Epidermal melanocyte (primary cell): ENCODE results near the gene PSMD1.
"Not testable (repeated sequence)": the region's sequence is repeated elsewhere in the genome, so short reads cannot be mapped to it uniquely, and the experiment has no call there.

Experiments
- DNase-seq: peaks from one replicate; pipeline ENCODE4 v3.0.0; 2011; ENCODE audit warnings: low spot score; ENCODE audit not compliant: insufficient read length

Gene PSMD1

GRCh38 chr2:231185050-231185725 lies 128.5 kb downstream of the PSMD1 start:
- no peak for DNase-seq

GRCh38 chr2:231185886-231186285 lies 129.2 kb downstream of the PSMD1 start:
- DNase-seq = no peak

GRCh38 chr2:231186325-231186724 lies 129.7 kb downstream of the PSMD1 start:
- DNase-seq = no peak

- DNase-seq = no peak
These were observed 131.3 kb downstream of the PSMD1 start for GRCh38 chr2:231187736-231188505.

- DNase-seq = no peak
These were observed 132.0 kb downstream of the PSMD1 start for GRCh38 chr2:231188506-231189170.

- no peak for DNase-seq
These were observed 132.5 kb downstream of the PSMD1 start for GRCh38 chr2:231189171-231189530.

- DNase-seq = no peak
These were observed 133.2 kb downstream of the PSMD1 start for GRCh38 chr2:231189571-231190495.

GRCh38 chr2:231190531-231191197 lies 134.0 kb downstream of the PSMD1 start:
- DNase-seq = no peak

- peak; percentile 52 for DNase-seq
These were observed 135.5 kb downstream of the PSMD1 start for GRCh38 chr2:231191896-231192872.

- DNase-seq = no peak
These were observed 136.5 kb downstream of the PSMD1 start for GRCh38 chr2:231193216-231193615.

GRCh38 chr2:231196592-231196991 lies 139.9 kb downstream of the PSMD1 start:
- no peak for DNase-seq

- DNase-seq = not testable (repeated sequence)
These were observed 140.5 kb downstream of the PSMD1 start for GRCh38 chr2:231197196-231197595.

- no peak for DNase-seq
These were observed 141.1 kb downstream of the PSMD1 start for GRCh38 chr2:231197706-231198290.

GRCh38 chr2:231198291-231199173 lies 141.9 kb downstream of the PSMD1 start, which contains the start of gene ARMC9:
TSS of gene ARMC9 (plus strand) at chr2:231198631. CDS start at chr2:231206239, 7,608 bp downstream.
- DNase-seq = peak; percentile 60

GRCh38 chr2:231199219-231199618 lies 142.6 kb downstream of the PSMD1 start:
- no peak for DNase-seq

GRCh38 chr2:231200805-231201474 lies 144.3 kb downstream of the PSMD1 start:
- no peak for DNase-seq

- DNase-seq = no peak
These were observed 144.8 kb downstream of the PSMD1 start for GRCh38 chr2:231201475-231201814.

- DNase-seq = no peak
These were observed 146.4 kb downstream of the PSMD1 start for GRCh38 chr2:231203087-231203486.
